NCI-H1436 (cell line): ENCODE data around the gene CLIC5.

ENCODE experiments used
- DNase-seq: peaks from one replicate; lab custom pipeline; 2025; lab: John Stamatoyannopoulos, UW

The CLIC5 gene

DNA sequence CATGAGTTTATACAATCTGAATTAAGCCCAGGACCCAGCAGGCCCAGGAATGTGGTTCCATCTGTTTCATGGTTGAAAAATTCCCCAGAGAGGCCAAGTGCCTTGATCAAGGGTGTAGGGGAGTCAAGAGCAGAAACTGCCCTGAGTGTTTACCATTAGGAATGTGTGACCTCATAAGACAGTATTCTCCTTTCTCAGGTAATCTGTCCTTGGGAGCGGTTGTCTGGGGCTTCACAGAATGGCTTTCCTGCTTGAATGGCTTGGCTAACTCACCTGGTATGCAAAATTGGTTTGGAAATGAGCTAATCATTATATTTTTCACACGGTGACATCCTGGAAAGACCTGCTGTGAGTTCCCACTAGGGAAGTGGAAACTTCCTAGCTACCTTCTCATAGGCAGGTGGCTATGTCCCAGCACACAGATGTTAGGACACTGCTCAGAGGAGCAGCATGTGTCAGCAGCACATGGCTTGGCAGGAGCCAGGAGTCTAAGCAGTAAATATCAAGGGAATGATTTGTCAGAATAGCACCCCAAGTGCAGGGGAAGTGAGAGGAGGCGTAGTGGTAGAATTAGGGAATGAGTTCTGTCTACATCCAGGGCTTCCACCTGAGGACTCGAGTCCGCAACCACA, 17.7 kb downstream of the CLIC5 start:
- no peak for DNase-seq

DNA sequence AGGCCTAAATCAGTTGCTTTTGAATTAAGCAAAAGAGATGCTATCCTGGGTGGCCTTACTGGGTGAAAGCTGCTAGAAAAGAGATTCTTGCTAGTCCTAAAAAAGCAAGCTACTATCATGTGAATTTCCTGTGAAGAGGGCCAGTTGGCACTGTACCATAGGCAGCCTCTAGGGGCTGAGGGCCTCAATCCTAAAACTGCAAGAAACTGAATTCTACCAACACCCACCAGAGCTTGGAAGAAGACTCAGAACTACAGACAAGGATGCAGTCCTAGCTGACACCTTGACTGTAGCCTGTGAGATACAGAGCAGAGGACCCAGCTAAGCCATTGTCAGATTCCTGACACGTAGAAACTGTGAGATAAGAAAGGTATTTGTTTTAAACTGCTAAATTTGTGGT, 24.5 kb downstream of the CLIC5 start:
- DNase-seq: no peak

DNA sequence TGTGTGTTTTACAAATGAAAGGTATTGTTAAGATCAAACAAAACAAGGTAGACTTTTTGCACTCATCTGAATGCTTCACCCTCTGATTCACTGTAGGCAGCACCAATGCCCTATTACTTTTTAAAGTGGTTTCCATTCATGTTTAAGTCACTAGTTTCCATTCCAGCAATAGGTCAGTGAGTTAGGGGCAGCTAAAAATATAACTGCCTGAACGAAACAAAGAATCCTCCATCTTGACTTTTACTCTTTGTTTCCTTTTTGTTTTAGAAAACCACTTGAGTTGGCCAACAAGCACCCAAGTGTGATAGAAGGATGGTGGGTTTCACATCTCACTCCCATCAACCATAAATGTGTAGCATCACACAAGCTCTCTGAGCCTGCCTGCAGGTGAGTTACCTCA, 25.5 kb downstream of the CLIC5 start:
- DNase-seq: no peak

DNA sequence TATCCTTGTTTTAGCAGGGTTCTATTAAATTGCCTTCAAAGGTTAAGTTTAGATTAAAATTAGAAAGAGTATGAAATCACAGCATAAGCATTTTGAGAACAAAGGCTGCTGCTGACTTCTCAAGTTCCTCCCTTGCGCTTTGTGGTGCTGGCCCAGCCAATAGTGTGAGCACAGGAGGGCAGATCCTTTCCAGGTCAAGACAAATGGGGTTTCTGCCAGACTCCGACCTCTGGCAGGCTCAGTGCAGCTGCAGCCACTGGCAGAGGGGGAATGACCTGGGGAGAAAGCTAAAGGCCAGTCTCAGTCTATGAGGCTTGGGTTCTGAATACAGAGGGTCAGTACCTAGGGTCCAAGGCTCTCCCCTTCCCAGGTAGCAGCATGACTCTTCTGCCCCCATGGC, 27.0 kb downstream of the CLIC5 start:
- DNase-seq: no peak

DNA sequence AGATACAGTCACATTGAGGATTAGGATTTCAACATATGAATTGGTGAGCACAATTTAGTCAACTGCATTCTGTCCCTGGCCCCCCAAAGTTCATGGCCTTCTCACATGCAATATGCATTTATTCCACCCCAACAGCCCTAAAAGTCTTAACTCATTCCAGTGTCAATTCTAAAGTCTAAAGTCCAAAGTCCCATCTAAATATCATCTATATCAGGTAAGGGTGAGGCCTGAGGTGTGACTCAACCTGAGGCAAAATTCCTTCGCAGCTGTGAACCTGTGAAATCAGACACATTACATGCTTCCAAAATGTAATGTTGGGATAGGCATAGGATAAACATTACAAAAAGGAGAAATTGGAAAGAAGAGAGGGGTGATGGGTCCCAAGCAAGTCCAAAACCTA, 27.8 kb downstream of the CLIC5 start:
- DNase-seq: no peak

DNA sequence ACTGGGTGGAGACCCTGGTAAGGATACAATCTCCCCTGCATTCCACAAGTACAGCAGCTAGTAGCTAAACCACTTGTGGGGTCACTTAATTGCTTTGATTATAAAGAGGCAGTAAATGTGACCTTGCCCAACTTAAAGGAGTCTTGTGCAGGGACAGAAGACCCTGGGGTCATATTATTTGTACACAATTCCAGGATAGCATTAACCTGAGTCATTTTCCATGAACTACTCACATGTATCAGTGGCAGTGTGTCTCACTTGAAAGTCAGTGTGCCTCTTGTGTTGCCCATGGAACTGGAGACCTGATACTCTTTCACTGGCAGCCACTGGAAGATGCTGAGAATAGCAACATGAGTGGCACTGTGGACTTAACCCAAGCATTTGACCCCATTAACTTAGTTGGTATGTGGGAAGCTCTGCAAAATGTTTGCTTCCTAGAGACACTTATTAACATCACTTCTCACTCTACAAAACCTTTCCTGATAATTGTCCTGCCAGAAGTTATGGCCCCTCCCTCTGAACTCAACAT, 28.9 kb downstream of the CLIC5 start:
- no peak for DNase-seq

DNA sequence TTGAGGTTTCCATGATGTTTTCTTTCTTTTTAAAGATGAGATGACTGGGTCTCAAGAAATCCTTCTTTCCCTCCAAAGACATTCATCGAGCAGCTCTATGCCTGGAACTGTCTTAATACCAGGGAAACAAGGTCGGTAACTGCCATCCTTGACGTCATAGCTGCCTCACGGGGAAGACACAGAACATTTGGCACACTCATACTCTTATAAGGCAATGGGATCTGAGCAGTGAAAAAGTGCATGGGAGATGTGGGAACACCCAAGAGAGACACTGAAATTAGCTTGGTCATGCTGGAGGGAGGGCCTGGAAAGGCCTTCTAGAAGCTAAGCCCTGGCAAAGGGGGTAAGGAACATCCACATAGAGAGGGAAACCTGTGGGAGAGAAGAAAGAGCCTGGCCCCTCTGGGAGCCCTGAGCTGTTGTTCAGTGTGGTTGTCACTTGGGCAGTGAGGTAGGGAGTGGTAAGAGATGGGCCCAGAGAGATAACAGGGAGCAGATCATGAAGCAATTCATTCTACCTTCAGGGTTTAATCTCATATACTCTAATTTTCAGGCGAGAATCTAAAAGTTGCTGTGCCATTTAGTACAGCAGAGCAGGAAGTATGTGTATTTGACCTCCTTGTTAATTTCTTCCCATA, 30.8 kb downstream of the CLIC5 start:
- no peak for DNase-seq

DNA sequence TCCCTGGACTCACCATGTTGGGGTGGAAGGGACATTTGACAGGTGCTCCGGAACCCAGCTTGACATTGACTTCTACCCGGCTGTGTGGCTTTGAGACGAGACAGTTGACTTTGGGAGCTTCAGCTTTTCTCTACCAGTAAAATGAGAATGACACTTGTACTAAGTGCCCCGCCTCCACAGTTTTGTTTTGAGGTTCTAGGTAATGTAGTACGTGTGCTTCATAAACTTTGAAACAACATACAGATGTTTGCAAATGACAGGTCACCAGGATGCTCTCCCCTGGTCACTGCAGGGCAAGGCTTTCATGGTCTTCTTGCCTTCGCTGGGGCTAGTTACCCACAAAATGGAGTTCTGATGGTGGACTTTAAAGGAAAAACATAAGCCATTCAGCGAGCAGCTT, 31.3 kb downstream of the CLIC5 start:
- no peak for DNase-seq

DNA sequence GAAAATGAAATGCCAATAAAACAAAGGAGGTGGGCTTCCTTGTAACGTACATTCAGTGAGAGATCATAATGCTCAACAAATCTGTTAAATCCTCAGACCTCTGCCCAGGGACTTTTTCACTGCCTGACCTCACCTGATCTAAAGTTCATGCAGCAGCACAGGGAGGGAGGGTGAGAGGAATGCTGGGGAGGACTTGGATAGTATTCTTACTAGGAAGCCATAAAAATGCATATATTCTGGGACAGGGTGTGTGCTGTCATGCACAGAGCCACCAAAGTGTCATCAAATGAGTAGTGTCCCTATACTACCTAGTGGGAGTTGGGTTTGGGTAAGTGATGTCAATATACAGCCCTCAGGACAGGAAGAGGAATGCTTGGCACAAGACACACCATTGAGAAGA, 32.6 kb downstream of the CLIC5 start:
- DNase-seq: no peak

DNA sequence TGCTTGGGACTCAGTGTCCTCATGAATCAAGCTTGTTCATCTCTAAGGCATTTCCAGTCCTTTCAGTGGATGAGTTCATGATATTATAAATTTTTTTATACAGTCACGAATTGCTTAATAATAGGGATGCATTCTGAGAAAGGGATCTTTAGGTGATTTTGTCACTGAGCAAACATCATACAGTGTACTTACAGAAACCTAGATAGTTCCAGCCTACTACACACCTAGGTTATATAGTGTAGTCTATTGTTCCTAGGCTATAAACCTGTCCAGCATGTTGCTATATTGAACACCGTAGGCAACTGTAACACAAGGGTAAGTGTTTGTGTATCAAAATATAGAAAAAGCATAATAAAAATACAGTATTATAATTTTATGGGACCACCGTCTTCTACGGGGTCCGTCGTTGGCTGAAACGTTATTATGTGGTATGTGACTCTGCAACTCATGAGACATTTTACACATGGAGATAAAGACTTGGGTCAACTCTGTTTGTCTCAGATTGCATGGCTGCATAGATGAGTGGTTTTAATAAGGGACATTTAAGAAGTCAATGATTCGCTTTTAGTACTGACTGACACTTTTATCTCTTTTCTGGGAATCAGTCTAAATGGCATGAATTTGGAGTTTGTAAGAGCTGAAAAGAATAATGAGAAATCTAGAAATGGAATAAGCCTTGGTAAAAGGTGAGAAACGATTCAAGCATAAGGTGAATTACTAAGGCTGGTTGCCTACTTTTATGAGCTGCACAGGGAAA, 33.2 kb downstream of the CLIC5 start:
- no peak for DNase-seq

DNA sequence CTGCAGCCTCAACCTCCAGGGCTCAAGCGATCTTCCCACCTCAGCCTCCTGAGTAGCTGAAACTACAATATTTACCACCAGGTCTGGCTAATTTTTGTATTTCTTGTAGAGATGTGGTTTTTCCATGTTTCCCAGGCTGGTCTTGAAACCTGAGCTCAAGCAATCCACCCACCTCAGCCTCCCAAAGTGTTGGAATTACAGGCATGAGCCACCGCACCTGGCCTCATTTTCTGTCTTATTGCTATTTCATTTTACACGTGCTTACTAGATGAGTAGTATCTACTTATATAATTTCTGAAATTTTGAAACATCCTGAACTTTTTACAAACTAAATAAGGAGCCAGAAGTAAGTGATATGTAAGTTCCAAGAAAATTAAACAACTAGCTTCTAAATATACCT, 34.6 kb downstream of the CLIC5 start:
- DNase-seq: no peak

DNA sequence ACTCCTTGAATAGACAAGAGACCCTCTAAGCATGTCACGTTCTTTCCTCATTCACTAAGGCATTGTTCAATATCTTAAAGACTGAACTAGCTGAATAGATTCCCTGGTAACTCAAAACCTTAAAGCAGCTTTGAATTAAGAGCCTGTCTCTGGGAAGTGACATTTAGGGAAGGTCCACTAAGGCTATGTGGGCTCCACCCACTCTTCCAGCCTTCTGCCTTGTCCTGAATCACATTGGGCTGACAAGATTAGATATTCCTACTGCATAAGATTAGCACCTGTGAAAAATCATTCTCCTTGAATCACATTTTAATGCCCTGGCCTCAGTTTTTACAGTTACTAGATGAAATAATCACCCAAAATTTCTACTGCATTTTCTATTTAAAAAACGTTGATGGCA, 36.3 kb downstream of the CLIC5 start:
- DNase-seq: no peak

DNA sequence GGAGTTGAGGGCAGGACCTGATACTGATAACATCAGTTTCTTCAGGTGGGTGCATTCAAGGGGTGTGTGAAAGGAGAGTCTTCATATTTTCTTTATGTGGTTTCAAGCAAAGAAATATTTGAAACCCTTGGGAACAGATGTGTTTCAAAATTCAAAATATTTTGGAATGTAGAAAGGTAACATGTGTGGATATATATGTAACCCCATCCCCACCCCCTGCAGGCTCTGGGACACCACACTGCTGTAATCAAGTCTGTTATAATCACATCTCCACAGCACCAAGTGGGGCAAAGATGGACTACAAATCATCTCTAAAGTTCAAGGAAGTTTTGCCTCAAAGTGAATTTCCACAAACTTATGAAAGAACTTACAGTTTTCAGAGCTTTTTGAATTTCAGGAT, 41.1 kb downstream of the CLIC5 start:
- no peak for DNase-seq

DNA sequence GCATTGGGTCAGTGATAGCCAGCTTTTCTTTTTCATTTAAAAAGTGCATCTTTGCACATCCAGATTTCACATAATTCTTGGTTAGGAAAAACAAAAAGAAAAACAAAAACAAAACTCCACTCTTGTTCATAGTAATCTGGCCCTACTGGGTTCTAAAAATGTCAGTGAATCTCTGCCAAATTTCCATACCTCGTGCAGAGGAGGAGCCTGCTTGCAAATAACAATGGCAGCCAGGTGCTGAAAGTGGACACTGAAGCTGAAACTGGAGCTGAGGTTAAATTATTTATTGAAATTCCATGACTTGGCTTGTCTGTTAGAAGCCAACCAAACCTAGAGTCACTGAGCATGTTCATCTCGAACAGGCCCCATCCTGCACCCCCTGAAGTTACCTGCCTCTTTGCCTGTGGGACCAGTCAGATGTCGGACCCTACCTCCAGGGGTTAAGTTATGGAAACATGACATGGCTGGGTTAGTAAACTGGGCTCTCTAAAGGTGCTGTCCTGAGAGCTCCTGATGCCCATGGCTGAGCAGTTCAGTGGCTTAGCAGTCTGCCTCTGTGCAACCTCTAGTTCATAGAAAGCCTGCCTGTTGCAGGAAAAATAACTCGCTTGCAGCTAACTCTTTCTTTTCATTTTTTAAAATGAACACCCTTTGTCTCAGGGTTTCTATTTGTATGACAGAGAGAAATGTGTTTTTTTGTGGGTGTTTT, 42.7 kb downstream of the CLIC5 start:
- DNase-seq: no peak

DNA sequence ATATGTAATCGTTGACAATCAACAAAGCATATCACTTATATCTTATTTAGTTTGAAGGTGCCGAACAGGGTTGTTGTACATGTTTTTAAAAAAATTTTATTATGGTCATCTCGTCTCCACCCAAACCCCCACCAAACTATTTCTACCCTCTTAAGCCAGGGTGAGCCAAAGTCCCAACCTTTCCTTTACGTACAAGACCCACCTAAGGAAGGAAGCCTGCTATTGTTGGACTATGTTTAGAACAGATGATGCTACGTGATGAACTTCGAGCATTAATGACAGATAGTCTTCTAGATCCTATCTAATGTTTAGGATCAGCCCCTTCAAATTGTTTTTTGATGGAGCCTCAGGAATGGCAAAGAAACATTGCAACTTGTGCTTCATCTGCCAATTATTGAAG, 44.4 kb downstream of the CLIC5 start:
- DNase-seq: no peak

DNA sequence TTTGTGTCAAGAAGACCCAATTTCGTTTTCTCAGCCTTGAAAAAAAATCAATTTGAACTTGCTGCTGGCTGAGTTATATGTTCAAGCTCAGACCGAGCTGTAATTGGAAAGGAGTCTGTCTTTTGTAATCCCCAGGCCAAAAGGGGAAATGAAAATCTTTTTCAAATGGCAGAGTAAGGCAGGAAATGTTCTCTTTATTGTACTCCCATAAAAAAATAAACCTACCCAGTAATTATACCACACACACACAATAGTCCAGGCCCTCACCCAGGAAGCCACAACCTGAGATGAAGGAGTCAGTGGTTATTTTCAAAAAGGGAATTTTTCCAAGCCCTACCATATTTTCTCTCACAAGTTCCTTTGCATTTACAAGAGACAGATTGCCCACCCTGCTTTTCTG, 45.3 kb downstream of the CLIC5 start:
- no peak for DNase-seq

DNA sequence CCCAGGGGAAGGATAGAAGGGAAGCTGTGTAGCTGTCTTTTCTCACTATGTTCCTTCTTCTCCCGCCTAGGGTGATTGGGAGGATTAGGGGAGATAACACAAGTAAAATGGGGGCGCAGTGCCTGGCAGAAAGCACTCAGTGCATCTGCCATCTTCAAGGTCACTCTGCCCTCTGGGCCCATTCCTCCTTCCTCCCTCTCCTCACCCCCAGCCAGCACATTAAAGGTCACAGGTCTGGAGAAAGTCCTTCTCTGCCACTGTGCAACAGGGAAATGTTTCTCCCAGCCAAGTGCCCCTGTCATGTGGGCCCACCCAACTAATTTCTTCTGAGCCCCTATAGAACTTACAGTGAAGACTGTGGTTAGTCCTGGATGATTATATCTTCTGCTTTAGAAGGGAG, 45.8 kb downstream of the CLIC5 start:
- DNase-seq: no peak

DNA sequence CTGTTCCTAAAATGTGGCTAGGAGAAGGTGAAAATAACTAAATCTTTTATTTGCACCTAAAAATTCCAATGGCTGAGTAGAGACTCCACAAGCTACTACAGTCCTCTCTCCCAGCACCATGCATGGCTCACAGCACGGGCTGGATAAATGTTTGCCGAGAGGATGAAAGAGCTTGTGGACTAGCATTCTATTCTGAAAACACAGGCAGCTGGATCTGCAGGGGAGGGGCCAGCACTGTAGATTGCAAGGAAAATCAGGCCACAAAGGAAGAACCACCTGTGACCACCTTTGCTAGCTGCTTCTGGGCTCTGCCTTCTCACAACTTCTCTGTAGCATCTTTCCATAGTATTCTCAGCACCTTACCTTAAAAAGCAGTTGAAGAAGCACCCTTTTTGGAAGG, 46.6 kb downstream of the CLIC5 start:
- DNase-seq: no peak

DNA sequence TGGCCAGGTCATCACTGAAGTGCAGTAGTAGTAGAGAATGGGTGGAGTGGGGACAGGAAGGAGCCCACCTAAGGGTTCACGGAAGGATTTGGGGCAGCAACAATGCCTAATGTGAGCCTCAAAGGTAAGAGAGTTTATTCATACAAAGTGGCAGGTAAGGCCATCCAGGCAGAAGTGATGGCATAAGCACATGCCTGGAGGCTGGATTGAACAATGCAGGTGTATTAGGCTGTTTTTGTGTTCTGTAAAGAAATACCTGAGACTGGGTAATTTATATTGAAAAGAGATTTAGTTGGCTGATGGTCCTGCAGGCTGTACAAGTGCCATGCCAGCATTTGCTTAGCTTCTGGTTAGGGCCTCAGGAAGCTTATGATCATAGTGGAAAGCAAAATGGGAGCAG, 48.3 kb downstream of the CLIC5 start:
- DNase-seq: no peak

DNA sequence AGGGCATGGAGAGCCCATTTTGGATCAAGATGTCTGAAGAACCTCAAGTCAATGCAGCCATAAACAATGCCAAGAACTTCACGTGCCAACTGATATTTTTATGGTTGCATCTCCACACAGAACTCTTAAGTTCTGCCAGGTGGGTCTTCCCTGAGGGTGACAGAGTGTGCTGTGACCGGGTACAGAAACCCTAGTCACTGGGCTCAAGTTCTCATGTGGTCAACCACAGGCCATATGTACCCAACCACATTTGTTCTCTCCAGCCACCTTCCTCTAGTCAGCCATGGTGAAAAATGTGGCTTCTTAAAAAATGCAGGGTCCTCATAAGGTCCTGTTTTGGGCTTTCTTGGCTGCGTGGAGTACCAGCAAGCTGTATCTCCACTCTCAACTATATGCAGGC, 48.9 kb downstream of the CLIC5 start:
- DNase-seq: no peak

DNA sequence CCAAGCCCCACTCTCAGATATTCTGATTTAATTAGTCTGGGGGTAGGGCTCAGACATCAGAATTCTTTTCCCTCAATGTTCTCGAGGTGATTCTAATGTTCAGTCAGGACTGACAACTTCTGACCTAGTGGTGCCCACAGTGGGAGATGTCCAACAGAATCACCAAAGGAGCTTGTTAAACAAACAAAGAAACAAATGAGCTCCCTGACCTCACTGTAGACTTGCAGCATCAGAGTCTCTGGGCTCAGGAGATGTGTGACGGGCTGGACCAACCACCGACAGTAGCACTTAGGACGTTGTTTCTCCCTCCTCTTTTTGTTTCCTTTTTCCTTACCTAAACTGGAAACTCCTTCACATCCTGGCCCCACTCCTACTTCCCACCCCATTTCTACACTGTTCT, 49.3 kb downstream of the CLIC5 start:
- no peak for DNase-seq

DNA sequence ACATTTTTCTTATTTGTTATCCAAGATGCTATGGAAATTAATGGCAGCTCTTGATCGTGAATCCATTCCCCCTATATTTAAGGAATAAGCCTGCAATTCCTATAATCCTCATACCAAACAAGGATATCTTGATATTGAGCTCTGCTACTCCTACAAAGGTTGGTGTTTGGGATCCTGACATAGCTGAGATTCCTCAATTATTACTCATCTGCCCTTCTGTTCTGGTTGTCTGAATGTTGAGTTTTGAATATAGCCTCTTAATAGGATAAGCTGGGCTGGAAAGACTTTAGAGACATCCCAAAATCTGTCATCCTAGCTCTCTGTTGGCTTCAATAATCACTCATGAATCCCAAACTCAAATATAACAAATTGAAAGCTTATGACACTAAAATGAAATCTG, 49.9 kb downstream of the CLIC5 start:
- no peak for DNase-seq

DNA sequence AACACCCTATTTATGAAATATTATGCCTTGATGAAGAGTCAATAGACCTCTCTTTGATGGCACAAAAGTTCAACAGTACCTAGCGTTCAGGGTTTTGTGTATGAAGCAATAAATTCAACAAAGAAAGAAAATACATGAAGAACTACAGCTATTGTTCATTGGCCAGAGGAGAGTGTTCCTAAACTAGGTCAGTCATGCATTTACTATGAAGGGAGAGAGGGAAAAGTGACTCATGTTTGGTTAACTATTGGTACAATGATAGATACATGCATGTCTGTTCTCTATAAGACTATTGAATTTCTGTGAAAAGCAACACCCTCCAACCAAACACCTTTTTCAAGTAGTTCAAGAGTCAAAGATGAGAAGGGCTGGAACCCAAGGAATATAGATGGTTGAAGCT, 50.7 kb downstream of the CLIC5 start:
- DNase-seq: no peak
